ENCODE measurements around the gene RPS2.

The RPS2 gene

DNA sequence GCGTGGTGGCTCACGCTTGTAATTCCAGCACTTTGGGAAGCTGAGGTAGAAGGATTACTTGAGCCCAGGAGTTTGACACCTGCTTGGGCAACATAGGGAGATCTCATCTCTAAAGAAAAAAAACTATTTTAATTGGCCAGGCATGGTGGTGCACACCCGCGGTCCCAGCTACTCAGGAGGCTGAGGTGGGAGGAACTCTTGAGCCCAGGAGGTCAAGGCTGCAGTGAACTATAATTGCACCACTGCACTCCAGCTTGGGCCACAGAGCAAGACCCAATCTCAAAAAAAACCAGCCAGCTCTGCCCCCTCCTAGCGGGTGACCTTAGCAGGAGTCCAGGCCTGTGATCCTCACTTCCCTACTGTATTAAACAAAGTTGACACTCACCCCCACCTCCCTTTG, 40.5 kb downstream of the RPS2 start:
- no peak for DNase-seq (ENCODE audit: low read depth in 1 of 2, low spot score in 1 of 2)
- H3K27me3 ChIP-seq (ENCODE audit: insufficient read depth, poor library complexity, severe bottlenecking) = peaks cover 26% of the 10 kb centered on the region
- H3K4me3 ChIP-seq (replicated peaks; ENCODE audit: insufficient read depth, low read length) = no peak overlapping the region
- H3K27ac ChIP-seq (replicated peaks) = no peak overlapping the region
- TF ChIP-seq CTCF (IDR thresholded peaks at IDR 0.05; ENCODE audit: insufficient read depth, low read length) (no peak), SPI1 (IDR thresholded peaks at IDR 0.05; ENCODE audit: borderline replicate concordance, low read depth) (no peak), REST (IDR thresholded peaks at IDR 0.05; ENCODE audit: insufficient replicate concordance, low read depth) (no peak), POLR2AphosphoS5 (IDR thresholded peaks at IDR 0.05; ENCODE audit: low read depth) (no peak)

DNA sequence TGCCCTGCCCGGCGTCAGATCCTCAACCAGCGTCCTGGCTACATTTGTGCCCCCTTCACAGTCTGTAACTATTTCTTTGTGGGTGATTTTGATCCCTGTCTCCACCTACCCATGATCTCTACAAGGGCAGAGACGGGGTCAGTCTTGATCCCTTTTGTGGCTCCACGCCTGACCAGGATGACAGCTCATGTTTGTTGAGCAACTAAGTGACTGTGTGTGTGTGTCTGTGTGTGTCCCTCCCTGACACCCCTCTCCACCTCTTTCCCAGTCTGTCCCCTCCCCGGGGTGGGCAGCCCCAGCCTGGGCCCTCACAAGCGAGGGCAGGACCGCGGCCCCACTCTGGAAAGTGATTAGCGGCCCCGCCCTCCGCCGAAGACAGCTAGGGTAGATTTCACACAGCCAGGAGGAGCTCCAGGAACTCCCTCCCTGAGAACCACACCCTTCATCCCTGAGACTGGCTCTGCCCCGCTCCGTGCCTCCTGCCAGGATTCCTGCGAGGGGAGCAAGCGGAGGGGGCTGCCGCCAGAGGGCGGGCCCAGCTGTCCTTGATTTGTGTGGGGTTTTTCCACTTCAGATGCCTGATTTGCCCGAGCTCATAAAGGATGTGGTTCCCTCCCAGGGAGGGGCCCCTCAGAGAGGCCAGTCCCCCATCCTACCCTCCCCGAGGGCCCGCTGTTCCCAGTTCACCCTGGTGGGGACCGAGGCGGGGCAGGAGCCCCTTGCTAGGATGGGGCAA, 41.2 kb downstream of the RPS2 start:
- Histone ChIP-seq H3K4me3 (replicated peaks; ENCODE audit: insufficient read depth, low read length) (no peak overlapping the region), H3K27ac (replicated peaks) (no peak overlapping the region), H3K27me3 (ENCODE audit: insufficient read depth, poor library complexity, severe bottlenecking) (peaks cover 32% of the 10 kb centered on the region)
- no peak for DNase-seq (ENCODE audit: low read depth in 1 of 2, low spot score in 1 of 2)
- no peak for TF ChIP-seq CTCF (IDR thresholded peaks at IDR 0.05; ENCODE audit: insufficient read depth, low read length)
- TF ChIP-seq GABPA (IDR thresholded peaks at IDR 0.05; ENCODE audit: low read depth) = no peak
- no peak for TF ChIP-seq SPI1 (IDR thresholded peaks at IDR 0.05; ENCODE audit: borderline replicate concordance, low read depth)
- no peak for TF ChIP-seq REST (IDR thresholded peaks at IDR 0.05; ENCODE audit: insufficient replicate concordance, low read depth)
- no peak for TF ChIP-seq POLR2AphosphoS5 (IDR thresholded peaks at IDR 0.05; ENCODE audit: low read depth)

DNA sequence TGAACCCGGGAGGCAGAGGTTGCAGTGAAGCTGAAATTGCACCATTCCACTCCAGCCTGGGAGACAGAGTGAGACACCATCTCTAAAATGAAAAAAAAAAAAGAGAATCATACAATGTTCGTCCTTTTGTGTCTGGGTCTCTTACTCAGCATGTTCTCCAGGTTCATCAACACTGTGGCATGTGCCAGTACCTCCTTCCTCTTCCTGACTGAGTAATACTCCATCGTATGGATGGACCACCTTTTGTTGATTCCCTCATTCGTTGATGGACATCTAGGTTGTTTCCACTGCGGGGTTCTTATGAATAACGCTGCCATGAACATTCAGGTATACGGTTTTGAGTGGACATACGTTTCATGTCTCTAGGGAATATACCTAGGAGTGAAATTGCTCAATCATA, 42.3 kb downstream of the RPS2 start:
- no peak for DNase-seq (ENCODE audit: low read depth in 1 of 2, low spot score in 1 of 2)
- Histone ChIP-seq H3K27me3 (ENCODE audit: insufficient read depth, poor library complexity, severe bottlenecking) (peaks cover 38% of the 10 kb centered on the region), H3K27ac (replicated peaks) (no peak overlapping the region), H3K4me3 (replicated peaks; ENCODE audit: insufficient read depth, low read length) (no peak overlapping the region)
- TF ChIP-seq REST (IDR thresholded peaks at IDR 0.05; ENCODE audit: insufficient replicate concordance, low read depth) (no peak), GABPA (IDR thresholded peaks at IDR 0.05; ENCODE audit: low read depth) (no peak), CTCF (IDR thresholded peaks at IDR 0.05; ENCODE audit: insufficient read depth, low read length) (no peak), SPI1 (IDR thresholded peaks at IDR 0.05; ENCODE audit: borderline replicate concordance, low read depth) (no peak), POLR2AphosphoS5 (IDR thresholded peaks at IDR 0.05; ENCODE audit: low read depth) (no peak)

Measured in HL-60 (cell line).